ENCODE results near the gene FXYD5.
"Not testable (repeated sequence)": the region's sequence is repeated elsewhere in the genome, so short reads cannot be mapped to it uniquely, and the experiment has no call there.

The FXYD5 gene

DNA sequence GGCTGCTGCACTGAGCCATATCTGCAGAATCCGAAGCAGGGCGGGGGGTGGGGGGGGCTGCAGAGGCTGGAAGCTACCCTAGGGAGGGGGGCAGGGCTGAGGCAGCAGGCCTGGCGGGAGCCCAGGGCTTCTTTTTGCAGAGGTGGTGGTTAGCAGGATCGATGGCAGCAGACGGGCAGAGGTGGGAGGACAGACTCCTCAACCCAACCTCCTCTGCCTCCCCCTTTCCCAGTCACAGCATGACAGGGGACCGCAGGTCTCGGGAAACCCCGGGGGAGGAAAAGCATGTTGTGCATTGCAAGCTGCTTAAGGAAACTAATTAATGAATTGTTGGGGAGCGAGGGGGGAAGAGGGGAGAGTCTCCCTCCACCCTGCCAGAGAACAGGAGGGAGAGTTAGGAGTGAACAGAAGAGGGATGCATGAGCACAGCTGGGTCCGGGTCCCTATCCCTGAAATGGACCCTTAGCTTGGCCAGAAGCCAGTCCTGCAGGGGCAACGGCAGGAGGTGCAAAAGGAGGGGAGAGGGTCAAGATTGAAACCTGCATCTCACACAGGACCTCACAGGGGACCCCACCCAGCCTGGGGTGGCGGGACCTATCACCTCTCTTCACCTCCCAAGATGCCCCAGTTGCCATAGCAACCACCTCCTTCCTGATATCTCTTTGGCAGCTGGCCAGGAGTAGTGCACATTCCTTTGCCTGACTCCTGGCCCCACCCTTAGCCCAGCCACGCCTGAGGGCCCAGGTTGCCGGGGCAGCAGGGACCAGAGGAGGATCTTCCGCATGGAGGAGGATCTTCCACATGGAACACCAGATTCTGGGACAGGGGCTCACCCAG, 9.7 kb upstream of the FXYD5 start:
- no peaks in the 10 kb centered on the region for H3K9me3 ChIP-seq (ENCODE audit: insufficient read depth, low read length)
- peak; percentile 75 for DNase-seq (ENCODE audit: low read depth, low spot score)
- H3K4me1 ChIP-seq (ENCODE audit: insufficient read depth, insufficient read length): peaks cover 8% of the 10 kb centered on the region

GRCh38 chr19:35146746-35147459, 7.6 kb upstream of the FXYD5 start:
- no peaks in the 10 kb centered on the region for H3K36me3 ChIP-seq (ENCODE audit: insufficient read depth, insufficient read length, low read length)
- TF ChIP-seq SUZ12 (IDR thresholded peaks at IDR 0.05; ENCODE audit: extremely low read depth, insufficient read depth, insufficient read length): no peak
- TF ChIP-seq ZNF274 (IDR thresholded peaks at IDR 0.05; ENCODE audit: low read depth, low read length): no peak
- TF ChIP-seq YY1 (IDR thresholded peaks at IDR 0.05; ENCODE audit: insufficient read depth, insufficient read length): no peak
- peaks cover 30% of the 10 kb centered on the region for H3K27me3 ChIP-seq (ENCODE audit: insufficient read depth, insufficient read length)
- peaks cover 13% of the 10 kb centered on the region for H3K4me1 ChIP-seq (ENCODE audit: insufficient read depth, insufficient read length)
- DNase-seq (ENCODE audit: low read depth, low spot score): no peak
- no peak overlapping the region for H3K4me3 ChIP-seq (ENCODE audit: insufficient read length, low read depth)
- no peaks in the 10 kb centered on the region for H3K9me3 ChIP-seq (ENCODE audit: insufficient read depth, low read length)
- H3K9ac ChIP-seq (ENCODE audit: insufficient read length, low read depth): no peak overlapping the region

More for the DNA sequence above, 9.7 kb upstream of the FXYD5 start:
- no peak overlapping the region for H3K9ac ChIP-seq (ENCODE audit: insufficient read length, low read depth)
- no peaks in the 10 kb centered on the region for H3K36me3 ChIP-seq (ENCODE audit: insufficient read depth, insufficient read length, low read length)
- TF ChIP-seq SUZ12 (IDR thresholded peaks at IDR 0.05; ENCODE audit: extremely low read depth, insufficient read depth, insufficient read length) (no peak), YY1 (IDR thresholded peaks at IDR 0.05; ENCODE audit: insufficient read depth, insufficient read length) (no peak), ZNF274 (IDR thresholded peaks at IDR 0.05; ENCODE audit: low read depth, low read length) (no peak)
- no peak overlapping the region for H3K4me3 ChIP-seq (ENCODE audit: insufficient read length, low read depth)
- peaks cover 44% of the 10 kb centered on the region for H3K27me3 ChIP-seq (ENCODE audit: insufficient read depth, insufficient read length)

GRCh38 chr19:35149463-35149862, 5.1 kb upstream of the FXYD5 start:
- TF ChIP-seq SUZ12 (IDR thresholded peaks at IDR 0.05; ENCODE audit: extremely low read depth, insufficient read depth, insufficient read length) (no peak), ZNF274 (IDR thresholded peaks at IDR 0.05; ENCODE audit: low read depth, low read length) (no peak), YY1 (IDR thresholded peaks at IDR 0.05; ENCODE audit: insufficient read depth, insufficient read length) (no peak)
- peaks cover 15% of the 10 kb centered on the region for H3K4me1 ChIP-seq (ENCODE audit: insufficient read depth, insufficient read length)
- H3K9ac ChIP-seq (ENCODE audit: insufficient read length, low read depth): no peak overlapping the region
- H3K9me3 ChIP-seq (ENCODE audit: insufficient read depth, low read length): no peaks in the 10 kb centered on the region
- H3K4me3 ChIP-seq (ENCODE audit: insufficient read length, low read depth): no peak overlapping the region
- DNase-seq (ENCODE audit: low read depth, low spot score): no peak
- peaks cover 20% of the 10 kb centered on the region for H3K27me3 ChIP-seq (ENCODE audit: insufficient read depth, insufficient read length)
- H3K36me3 ChIP-seq (ENCODE audit: insufficient read depth, insufficient read length, low read length): no peaks in the 10 kb centered on the region

DNA sequence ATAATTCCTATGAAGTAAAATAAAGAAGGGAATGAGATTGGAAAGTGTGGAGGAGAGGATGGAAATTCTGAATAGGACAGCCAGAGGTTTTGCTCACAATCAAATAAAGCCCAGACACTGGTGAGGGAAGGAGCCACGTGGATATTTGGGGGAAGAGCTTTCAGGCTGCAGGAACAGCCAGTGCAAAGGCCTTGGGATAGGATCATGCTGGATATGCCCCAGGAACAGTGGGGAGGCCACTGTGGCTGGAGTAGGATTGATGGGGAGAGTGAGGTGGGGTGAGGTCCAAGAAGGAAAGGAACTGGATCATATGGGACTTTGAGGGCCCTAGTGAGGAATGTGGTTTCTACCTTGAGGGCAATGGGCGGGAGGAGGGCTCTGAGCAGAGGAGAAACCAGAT, 4.1 kb upstream of the FXYD5 start:
- no peak for DNase-seq (ENCODE audit: low read depth, low spot score)
- Histone ChIP-seq H3K4me3 (ENCODE audit: insufficient read length, low read depth) (no peak overlapping the region), H3K27me3 (ENCODE audit: insufficient read depth, insufficient read length) (peaks cover 11% of the 10 kb centered on the region), H3K9ac (ENCODE audit: insufficient read length, low read depth) (no peak overlapping the region), H3K36me3 (ENCODE audit: insufficient read depth, insufficient read length, low read length) (peaks cover under 1% of the 10 kb centered on the region), H3K4me1 (ENCODE audit: insufficient read depth, insufficient read length) (peaks cover 13% of the 10 kb centered on the region), H3K9me3 (ENCODE audit: insufficient read depth, low read length) (no peaks in the 10 kb centered on the region)
- TF ChIP-seq ZNF274 (IDR thresholded peaks at IDR 0.05; ENCODE audit: low read depth, low read length) (no peak), SUZ12 (IDR thresholded peaks at IDR 0.05; ENCODE audit: extremely low read depth, insufficient read depth, insufficient read length) (no peak), YY1 (IDR thresholded peaks at IDR 0.05; ENCODE audit: insufficient read depth, insufficient read length) (no peak)

- TF ChIP-seq ZNF274 (IDR thresholded peaks at IDR 0.05; ENCODE audit: low read depth, low read length) (no peak), SUZ12 (IDR thresholded peaks at IDR 0.05; ENCODE audit: extremely low read depth, insufficient read depth, insufficient read length) (no peak), YY1 (IDR thresholded peaks at IDR 0.05; ENCODE audit: insufficient read depth, insufficient read length) (no peak)
- Histone ChIP-seq H3K27me3 (ENCODE audit: insufficient read depth, insufficient read length) (peaks cover 11% of the 10 kb centered on the region), H3K4me1 (ENCODE audit: insufficient read depth, insufficient read length) (peaks cover 13% of the 10 kb centered on the region), H3K9me3 (ENCODE audit: insufficient read depth, low read length) (no peaks in the 10 kb centered on the region), H3K36me3 (ENCODE audit: insufficient read depth, insufficient read length, low read length) (peaks cover 8% of the 10 kb centered on the region), H3K9ac (ENCODE audit: insufficient read length, low read depth) (no peak overlapping the region), H3K4me3 (ENCODE audit: insufficient read length, low read depth) (no peak overlapping the region)
- no peak for DNase-seq (ENCODE audit: low read depth, low spot score)
Observed at GRCh38 chr19:35151273-35152065, 3.1 kb upstream of the FXYD5 start.

DNA sequence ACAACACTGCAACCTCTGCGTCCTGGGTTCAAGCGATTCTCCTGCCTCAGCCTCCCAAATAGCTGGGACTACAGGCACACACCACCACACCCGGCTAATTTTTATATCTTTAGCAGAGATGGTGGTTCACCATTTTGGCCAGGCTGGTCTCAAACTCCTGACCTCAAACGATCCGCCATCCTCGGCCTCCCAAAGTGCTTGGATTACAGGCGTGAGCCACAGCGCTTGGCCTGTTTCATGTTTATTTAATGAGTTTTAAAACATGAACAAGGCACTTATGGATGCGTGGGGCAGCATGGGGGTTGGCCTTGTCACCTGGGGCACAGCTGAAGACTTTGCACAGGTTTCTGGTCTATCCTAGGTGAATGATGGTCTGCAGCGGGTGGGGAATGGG, 1.4 kb upstream of the FXYD5 start:
- not testable (repeated sequence) for H3K4me3 ChIP-seq (ENCODE audit: insufficient read length, low read depth); DNase-seq (ENCODE audit: low read depth, low spot score); H3K9me3 ChIP-seq (ENCODE audit: insufficient read depth, low read length); H3K9ac ChIP-seq (ENCODE audit: insufficient read length, low read depth)
- Histone ChIP-seq H3K27me3 (ENCODE audit: insufficient read depth, insufficient read length) (peaks cover 11% of the 10 kb centered on the region), H3K4me1 (ENCODE audit: insufficient read depth, insufficient read length) (peaks cover 13% of the 10 kb centered on the region), H3K36me3 (ENCODE audit: insufficient read depth, insufficient read length, low read length) (peaks cover 24% of the 10 kb centered on the region)
